GM21528 (cell line): ENCODE data around the gene DLX5.
"Not testable (repeated sequence)": the region's sequence is repeated elsewhere in the genome, so short reads cannot be mapped to it uniquely, and the experiment has no call there.

Experiments
- ATAC-seq: cut with Tn5 transposase; IDR thresholded peaks from one replicate; pipeline ENCODE4 v1.9.1; 2021; ENCODE audit warnings: mild to moderate bottlenecking, moderate library complexity; ENCODE audit not compliant: unreplicated experiment, low FRiP score

Gene DLX5

GRCh38 chr7:97024209-97025129, at the start of gene DLX5:
DLX5 (minus strand) TSS chr7:97024831; CDS start chr7:97024623, 208 bp downstream.
- ATAC-seq: no peak

GRCh38 chr7:97072025-97072424, 47.4 kb upstream of the DLX5 start:
- not testable (repeated sequence) for ATAC-seq

- peak; percentile 82 for ATAC-seq
Observed at GRCh38 chr7:97064972-97065587, 40.4 kb upstream of the DLX5 start.

- no peak for ATAC-seq
Observed at GRCh38 chr7:97064020-97064419, 39.4 kb upstream of the DLX5 start.

GRCh38 chr7:97043281-97043680, 18.6 kb upstream of the DLX5 start:
- ATAC-seq: no peak

- ATAC-seq: no peak
Observed at GRCh38 chr7:97039374-97040065, 14.9 kb upstream of the DLX5 start.

GRCh38 chr7:97034213-97034852, 9.7 kb upstream of the DLX5 start:
- ATAC-seq: not testable (repeated sequence)

- ATAC-seq: peak; percentile 88
Observed at GRCh38 chr7:97027427-97028234, 3.0 kb upstream of the DLX5 start.

- no peak for ATAC-seq
Observed at GRCh38 chr7:97026715-97027426, 2.2 kb upstream of the DLX5 start.

GRCh38 chr7:97025983-97026714, 1.5 kb upstream of the DLX5 start:
- no peak for ATAC-seq

GRCh38 chr7:97025130-97025499, 484 bp upstream of the DLX5 start:
- no peak for ATAC-seq

- ATAC-seq: no peak
Observed at GRCh38 chr7:97022491-97023306, 1.9 kb downstream of the DLX5 start.

GRCh38 chr7:97021747-97022490, 2.7 kb downstream of the DLX5 start:
- no peak for ATAC-seq

GRCh38 chr7:97020996-97021746, 3.5 kb downstream of the DLX5 start:
- ATAC-seq: no peak

- ATAC-seq: no peak
Observed at GRCh38 chr7:97020601-97020995, 4.0 kb downstream of the DLX5 start.

- no peak for ATAC-seq
Observed at GRCh38 chr7:97019710-97020225, 4.9 kb downstream of the DLX5 start.
